Ishikawa (cell line): ENCODE data around the gene LHX1.

Experiments used
- CEBPB ChIP-seq: IDR thresholded peaks from 2 replicates; pipeline ENCODE4 v1.6.1; 2012
- CREB1 ChIP-seq: IDR thresholded peaks from 2 replicates; pipeline ENCODE4 v1.6.1; 2012; ENCODE audit warnings: low read depth
- EGR1 ChIP-seq: IDR thresholded peaks from 2 replicates; pipeline ENCODE4 v1.6.1; 2012
- EP300 ChIP-seq: IDR thresholded peaks from 2 replicates; pipeline ENCODE4 v1.6.1; 2012; ENCODE audit warnings: borderline replicate concordance
- FOXM1 ChIP-seq: IDR thresholded peaks from 2 replicates; pipeline ENCODE4 v1.6.1; 2012; ENCODE audit warnings: low read depth, borderline replicate concordance
- NFIC ChIP-seq: IDR thresholded peaks from 2 replicates; pipeline ENCODE4 v1.6.1; 2012
- RAD21 ChIP-seq: IDR thresholded peaks from 2 replicates; pipeline ENCODE4 v1.6.1; 2012; ENCODE audit warnings: low read depth
- TAF1 ChIP-seq: IDR thresholded peaks from 2 replicates; pipeline ENCODE4 v1.6.1; 2012; ENCODE audit warnings: low read depth, mild to moderate bottlenecking
- TCF12 ChIP-seq: IDR thresholded peaks from 2 replicates; pipeline ENCODE4 v1.6.1; 2012; ENCODE audit warnings: low read depth
- TEAD4 ChIP-seq: IDR thresholded peaks from 2 replicates; pipeline ENCODE4 v1.6.1; 2012
- YY1 ChIP-seq: IDR thresholded peaks from 2 replicates; pipeline ENCODE4 v1.6.1; 2012; ENCODE audit warnings: low read depth
- ZBTB7A ChIP-seq: IDR thresholded peaks from 2 replicates; pipeline ENCODE4 v1.6.1; 2012; ENCODE audit warnings: low read depth
- TF ChIP-seq, protein P1 (sequence below): IDR thresholded peaks from 2 replicates; pipeline ENCODE4 v1.6.1; 2012; ENCODE audit warnings: low read depth, mild to moderate bottlenecking
- TF ChIP-seq, protein P2 (sequence below): IDR thresholded peaks from 2 replicates; pipeline ENCODE4 v1.6.1; 2012
- TF ChIP-seq, protein P3 (sequence below): IDR thresholded peaks from 2 replicates; pipeline ENCODE4 v1.6.1; 2012

The LHX1 gene

DNA sequence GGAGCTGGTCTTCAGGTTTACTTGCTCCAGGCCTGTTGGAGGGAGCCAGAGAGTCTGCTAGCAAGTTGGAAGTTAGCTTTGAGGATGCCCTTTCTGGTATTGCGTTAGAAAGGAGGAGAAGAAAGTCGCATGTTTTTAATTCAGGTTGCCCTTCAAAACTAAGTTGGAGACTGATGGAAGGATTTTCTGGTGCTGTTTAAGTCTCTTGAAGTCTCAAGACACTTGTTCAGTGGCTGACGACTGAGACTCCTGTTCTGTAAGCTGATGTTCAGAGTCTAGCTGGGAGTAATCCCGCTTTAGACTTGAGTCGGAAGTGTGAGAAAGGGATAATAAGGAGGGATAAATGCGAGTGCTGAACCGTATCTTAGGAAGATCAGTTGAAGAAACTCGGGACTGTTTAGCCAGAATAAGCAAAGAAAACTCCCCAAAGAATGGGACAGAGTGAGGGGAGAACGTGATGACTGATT is 12.2 kb downstream of the LHX1 start:
- TF ChIP-seq, protein P1, sequence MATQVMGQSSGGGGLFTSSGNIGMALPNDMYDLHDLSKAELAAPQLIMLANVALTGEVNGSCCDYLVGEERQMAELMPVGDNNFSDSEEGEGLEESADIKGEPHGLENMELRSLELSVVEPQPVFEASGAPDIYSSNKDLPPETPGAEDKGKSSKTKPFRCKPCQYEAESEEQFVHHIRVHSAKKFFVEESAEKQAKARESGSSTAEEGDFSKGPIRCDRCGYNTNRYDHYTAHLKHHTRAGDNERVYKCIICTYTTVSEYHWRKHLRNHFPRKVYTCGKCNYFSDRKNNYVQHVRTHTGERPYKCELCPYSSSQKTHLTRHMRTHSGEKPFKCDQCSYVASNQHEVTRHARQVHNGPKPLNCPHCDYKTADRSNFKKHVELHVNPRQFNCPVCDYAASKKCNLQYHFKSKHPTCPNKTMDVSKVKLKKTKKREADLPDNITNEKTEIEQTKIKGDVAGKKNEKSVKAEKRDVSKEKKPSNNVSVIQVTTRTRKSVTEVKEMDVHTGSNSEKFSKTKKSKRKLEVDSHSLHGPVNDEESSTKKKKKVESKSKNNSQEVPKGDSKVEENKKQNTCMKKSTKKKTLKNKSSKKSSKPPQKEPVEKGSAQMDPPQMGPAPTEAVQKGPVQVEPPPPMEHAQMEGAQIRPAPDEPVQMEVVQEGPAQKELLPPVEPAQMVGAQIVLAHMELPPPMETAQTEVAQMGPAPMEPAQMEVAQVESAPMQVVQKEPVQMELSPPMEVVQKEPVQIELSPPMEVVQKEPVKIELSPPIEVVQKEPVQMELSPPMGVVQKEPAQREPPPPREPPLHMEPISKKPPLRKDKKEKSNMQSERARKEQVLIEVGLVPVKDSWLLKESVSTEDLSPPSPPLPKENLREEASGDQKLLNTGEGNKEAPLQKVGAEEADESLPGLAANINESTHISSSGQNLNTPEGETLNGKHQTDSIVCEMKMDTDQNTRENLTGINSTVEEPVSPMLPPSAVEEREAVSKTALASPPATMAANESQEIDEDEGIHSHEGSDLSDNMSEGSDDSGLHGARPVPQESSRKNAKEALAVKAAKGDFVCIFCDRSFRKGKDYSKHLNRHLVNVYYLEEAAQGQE, result no peak
- TF ChIP-seq, protein P2, sequence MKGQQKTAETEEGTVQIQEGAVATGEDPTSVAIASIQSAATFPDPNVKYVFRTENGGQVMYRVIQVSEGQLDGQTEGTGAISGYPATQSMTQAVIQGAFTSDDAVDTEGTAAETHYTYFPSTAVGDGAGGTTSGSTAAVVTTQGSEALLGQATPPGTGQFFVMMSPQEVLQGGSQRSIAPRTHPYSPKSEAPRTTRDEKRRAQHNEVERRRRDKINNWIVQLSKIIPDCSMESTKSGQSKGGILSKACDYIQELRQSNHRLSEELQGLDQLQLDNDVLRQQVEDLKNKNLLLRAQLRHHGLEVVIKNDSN, result no peak
- TF ChIP-seq TCF12, result no peak
- TF ChIP-seq TEAD4, result no peak
- no peak for TF ChIP-seq RAD21
- no peak for TF ChIP-seq FOXM1
- TF ChIP-seq TAF1, result no peak
- TF ChIP-seq EGR1, result no peak
- TF ChIP-seq ZBTB7A, result no peak
- TF ChIP-seq YY1, result no peak
- no peak for TF ChIP-seq EP300
- TF ChIP-seq, protein P3, sequence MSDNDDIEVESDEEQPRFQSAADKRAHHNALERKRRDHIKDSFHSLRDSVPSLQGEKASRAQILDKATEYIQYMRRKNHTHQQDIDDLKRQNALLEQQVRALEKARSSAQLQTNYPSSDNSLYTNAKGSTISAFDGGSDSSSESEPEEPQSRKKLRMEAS, result no peak
- TF ChIP-seq NFIC, result no peak
- TF ChIP-seq CREB1, result no peak
- TF ChIP-seq CEBPB, result no peak

DNA sequence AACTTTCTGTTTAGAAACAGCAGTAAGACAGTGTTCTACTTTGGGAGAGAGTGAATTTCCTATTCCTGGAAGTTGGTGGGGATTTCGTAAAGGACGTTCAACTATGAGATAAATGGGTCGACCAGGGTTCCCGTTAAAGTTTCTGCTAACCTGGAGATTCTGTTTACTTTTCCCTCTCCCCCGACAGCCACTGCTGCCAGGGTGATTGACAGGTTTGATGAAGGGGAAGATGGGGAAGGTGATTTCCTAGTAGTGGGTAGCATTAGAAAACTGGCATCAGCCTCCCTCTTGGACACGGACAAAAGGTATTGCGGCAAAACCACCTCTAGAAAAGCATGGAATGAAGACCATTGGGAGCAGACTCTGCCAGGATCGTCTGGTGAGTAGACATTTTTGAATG is 12.8 kb downstream of the LHX1 start:
- TF ChIP-seq TAF1, result no peak
- TF ChIP-seq FOXM1, result no peak
- TF ChIP-seq EGR1, result no peak
- no peak for TF ChIP-seq TCF12
- TF ChIP-seq, protein P1, result no peak
- TF ChIP-seq ZBTB7A, result no peak
- TF ChIP-seq RAD21, result no peak
- TF ChIP-seq TEAD4, result no peak

DNA sequence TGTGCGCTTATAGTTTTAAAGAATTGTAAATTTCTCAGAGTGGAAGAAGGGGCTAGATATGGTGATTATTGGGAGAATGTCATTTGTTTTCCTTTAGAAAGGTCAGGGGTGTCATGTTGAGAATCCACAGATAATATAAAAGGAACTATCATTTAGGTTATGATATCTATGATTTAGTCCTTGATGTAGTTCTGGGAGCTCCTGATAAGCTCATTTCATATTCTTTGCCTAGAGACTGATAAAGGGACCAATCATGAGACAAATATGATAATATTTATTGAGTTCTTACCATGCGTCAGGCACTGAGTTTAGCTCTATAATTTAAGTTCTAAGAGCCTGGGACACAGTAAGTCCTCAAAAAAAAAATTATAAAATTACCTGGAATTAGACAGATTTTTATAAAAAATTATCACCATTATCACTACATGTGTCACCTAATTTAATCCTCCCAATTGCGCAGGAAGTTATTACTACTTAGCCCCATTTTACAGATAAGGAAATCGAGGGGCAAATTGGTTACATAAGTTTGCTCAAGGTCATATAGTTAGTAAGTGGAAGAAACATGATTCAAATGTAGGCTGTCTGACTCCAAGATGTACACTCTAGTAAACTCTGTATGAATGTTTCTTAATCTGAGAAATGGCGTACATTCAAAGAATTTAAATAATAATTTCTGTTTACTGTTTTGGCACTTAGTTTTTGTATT is 14.0 kb downstream of the LHX1 start:
- TF ChIP-seq EP300, result no peak
- no peak for TF ChIP-seq TAF1
- TF ChIP-seq TCF12, result no peak
- TF ChIP-seq TEAD4, result no peak
- TF ChIP-seq CEBPB, result no peak
- TF ChIP-seq NFIC, result no peak
- no peak for TF ChIP-seq YY1
- TF ChIP-seq, protein P2, result no peak

DNA sequence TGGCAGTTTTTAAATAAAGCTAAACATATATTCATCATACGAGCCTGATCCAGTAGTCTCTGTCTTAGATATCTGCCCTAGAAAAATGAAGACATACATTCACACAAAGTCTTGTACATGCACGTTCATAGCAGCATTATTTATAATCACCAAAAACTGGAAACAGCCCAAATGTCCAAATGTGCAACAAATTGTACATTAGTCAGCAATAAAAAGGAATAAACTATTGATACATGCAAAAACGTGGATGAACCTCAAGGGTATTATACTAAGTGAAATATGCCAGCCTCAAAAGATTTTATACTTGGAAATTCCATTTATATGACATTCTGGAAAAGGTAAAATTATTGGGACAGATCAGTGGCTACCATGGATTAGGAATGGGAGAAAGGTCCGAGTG is 34.2 kb downstream of the LHX1 start:
- TF ChIP-seq, protein P1, result no peak
- TF ChIP-seq RAD21 (no peak), TCF12 (no peak), CEBPB (no peak), EGR1 (no peak), EP300 (no peak), FOXM1 (no peak), YY1 (no peak)
- TF ChIP-seq, protein P2, result no peak
